Ishikawa (cell line): ENCODE measurements around the gene RIPOR2.
A peak's percentile ranks its signal among the peaks of the same experiment; 100 is the strongest.

Experiments used
- CEBPB ChIP-seq: IDR thresholded peaks from 2 replicates; pipeline ENCODE4 v1.6.1; 2012
- CREB1 ChIP-seq: IDR thresholded peaks from 2 replicates; pipeline ENCODE4 v1.6.1; 2012; ENCODE audit warnings: low read depth
- EGR1 ChIP-seq: IDR thresholded peaks from 2 replicates; pipeline ENCODE4 v1.6.1; 2012
- EP300 ChIP-seq: IDR thresholded peaks from 2 replicates; pipeline ENCODE4 v1.6.1; 2012; ENCODE audit warnings: borderline replicate concordance
- FOXM1 ChIP-seq: IDR thresholded peaks from 2 replicates; pipeline ENCODE4 v1.6.1; 2012; ENCODE audit warnings: low read depth, borderline replicate concordance
- MAX ChIP-seq: IDR thresholded peaks from 2 replicates; pipeline ENCODE4 v1.6.1; 2012
- NFIC ChIP-seq: IDR thresholded peaks from 2 replicates; pipeline ENCODE4 v1.6.1; 2012
- RAD21 ChIP-seq: IDR thresholded peaks from 2 replicates; pipeline ENCODE4 v1.6.1; 2012; ENCODE audit warnings: low read depth
- REST ChIP-seq: IDR thresholded peaks from 2 replicates; pipeline ENCODE4 v1.6.1; 2012; ENCODE audit warnings: low read depth, mild to moderate bottlenecking
- TAF1 ChIP-seq: IDR thresholded peaks from 2 replicates; pipeline ENCODE4 v1.6.1; 2012; ENCODE audit warnings: low read depth, mild to moderate bottlenecking
- TCF12 ChIP-seq: IDR thresholded peaks from 2 replicates; pipeline ENCODE4 v1.6.1; 2012; ENCODE audit warnings: low read depth
- TEAD4 ChIP-seq: IDR thresholded peaks from 2 replicates; pipeline ENCODE4 v1.6.1; 2012
- USF1 ChIP-seq: IDR thresholded peaks from 2 replicates; pipeline ENCODE4 v1.6.1; 2012
- YY1 ChIP-seq: IDR thresholded peaks from 2 replicates; pipeline ENCODE4 v1.6.1; 2012; ENCODE audit warnings: low read depth
- ZBTB7A ChIP-seq: IDR thresholded peaks from 2 replicates; pipeline ENCODE4 v1.6.1; 2012; ENCODE audit warnings: low read depth

Gene RIPOR2

GRCh38 chr6:24945054-24945453 lies 9.3 kb upstream of the RIPOR2 start:
- TF ChIP-seq CEBPB = no peak

GRCh38 chr6:24943774-24944173 lies 8.0 kb upstream of the RIPOR2 start:
- TF ChIP-seq REST = no peak
- TF ChIP-seq TAF1 = no peak
- TF ChIP-seq CREB1 = no peak
- no peak for TF ChIP-seq EGR1
- no peak for TF ChIP-seq RAD21
- TF ChIP-seq ZBTB7A = no peak
- no peak for TF ChIP-seq TEAD4
- no peak for TF ChIP-seq CEBPB
- TF ChIP-seq EP300 = no peak
- TF ChIP-seq USF1 = no peak

GRCh38 chr6:24940311-24940917 lies 4.7 kb upstream of the RIPOR2 start:
- TF ChIP-seq FOXM1 (no peak), EP300 (no peak), MAX (no peak), EGR1 (no peak), CREB1 (no peak)

GRCh38 chr6:24936641-24937317 lies 1.0 kb upstream of the RIPOR2 start:
- TF ChIP-seq YY1 (no peak), CREB1 (no peak), REST (no peak), TCF12 (no peak), FOXM1 (no peak), EP300 (no peak), ZBTB7A (no peak), TAF1 (no peak), CEBPB (no peak)

- TF ChIP-seq FOXM1 (no peak), RAD21 (peak; percentile 56), TEAD4 (peak; percentile 45; the same call in 1 of the 2 replicates)
Measured at GRCh38 chr6:24933868-24934401, 1.8 kb downstream of the RIPOR2 start.

- TF ChIP-seq TCF12 = no peak
- no peak for TF ChIP-seq NFIC
- TF ChIP-seq EGR1 = no peak
Measured at GRCh38 chr6:24933266-24933665, 2.5 kb downstream of the RIPOR2 start.

- TF ChIP-seq NFIC = no peak
Measured at GRCh38 chr6:24932832-24933231, 2.9 kb downstream of the RIPOR2 start.
